ENCODE results near the gene CRB1.
"Not testable (repeated sequence)": the region's sequence is repeated elsewhere in the genome, so short reads cannot be mapped to it uniquely, and the experiment has no call there.

The CRB1 gene

DNA sequence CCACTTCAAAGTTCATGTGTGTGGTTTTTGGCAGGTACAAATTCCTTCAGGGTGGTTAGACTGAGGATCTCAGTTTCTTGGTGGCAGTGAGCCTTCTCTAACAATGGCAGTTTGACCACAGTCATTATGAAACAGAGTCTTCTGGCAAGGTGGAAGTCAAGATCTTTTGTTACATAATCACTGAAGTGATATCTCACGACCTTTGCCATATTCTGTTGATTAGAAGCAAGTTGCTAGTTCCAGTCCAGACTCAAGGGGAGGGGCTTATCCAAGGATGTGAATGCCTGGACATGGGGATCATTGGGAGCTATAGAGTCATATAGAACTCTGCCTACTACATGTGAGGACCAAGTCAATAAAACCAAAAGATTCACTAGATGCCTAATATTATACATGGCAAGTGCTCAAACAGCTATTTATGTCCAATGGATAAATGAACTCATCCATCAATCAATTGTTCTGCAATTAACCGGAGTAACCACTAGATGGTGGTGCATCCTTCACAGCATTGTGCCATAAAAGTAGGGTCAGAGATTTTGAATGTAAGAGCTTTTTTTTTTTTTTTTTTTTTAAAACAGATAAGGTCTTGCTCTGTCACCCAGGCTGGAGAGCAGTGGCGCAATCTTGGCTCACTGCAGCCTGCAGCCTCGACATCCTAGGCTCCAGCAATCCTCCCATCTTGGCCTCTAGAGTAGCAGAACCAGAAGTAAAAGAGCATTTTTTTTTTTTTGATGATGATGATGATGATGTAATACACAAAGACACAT, 131.9 kb downstream of the CRB1 start:
- peak in 1 of 2 donors; percentile 1 for DNase-seq (ENCODE audit: low read depth in 2 of 2)

DNA sequence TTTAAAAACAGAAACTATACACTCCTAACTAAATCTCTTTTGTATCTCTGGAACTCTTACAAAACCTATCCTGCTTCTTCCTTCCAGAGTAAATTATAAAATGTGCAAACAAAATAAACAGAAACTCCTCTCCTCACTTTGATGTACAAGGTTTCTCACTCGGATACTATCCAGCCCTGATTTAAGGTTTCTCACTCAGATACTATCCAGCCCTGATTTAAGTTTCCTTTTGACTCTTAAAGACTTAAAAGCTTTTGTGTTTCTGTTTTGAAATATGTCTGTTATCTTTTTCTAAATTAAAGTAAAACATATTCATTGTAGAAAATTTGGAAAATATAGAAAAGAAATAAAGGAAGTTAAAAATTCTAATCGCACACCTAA, 132.5 kb downstream of the CRB1 start:
- DNase-seq (ENCODE audit: low read depth in 2 of 2), result no peak

DNA sequence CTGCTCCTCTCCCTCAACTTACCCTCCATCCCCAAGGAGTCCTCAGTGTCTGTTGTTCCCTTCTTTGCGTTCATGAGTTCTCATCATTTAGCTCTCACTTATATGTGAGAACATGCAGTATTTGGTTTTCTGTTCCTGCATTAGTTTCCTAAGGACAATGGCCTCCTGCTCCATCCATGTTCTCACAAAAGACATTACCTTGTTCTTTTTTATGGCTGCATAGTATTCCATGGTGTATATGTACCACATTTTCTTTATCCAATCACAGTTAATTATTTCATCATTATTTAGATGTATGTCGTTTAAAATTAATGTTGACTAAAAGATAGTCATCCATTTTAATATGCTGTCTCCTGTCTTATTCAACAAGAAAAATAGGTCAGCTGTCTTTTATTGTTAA, 134.1 kb downstream of the CRB1 start:
- DNase-seq (ENCODE audit: low read depth in 2 of 2), result no peak

DNA sequence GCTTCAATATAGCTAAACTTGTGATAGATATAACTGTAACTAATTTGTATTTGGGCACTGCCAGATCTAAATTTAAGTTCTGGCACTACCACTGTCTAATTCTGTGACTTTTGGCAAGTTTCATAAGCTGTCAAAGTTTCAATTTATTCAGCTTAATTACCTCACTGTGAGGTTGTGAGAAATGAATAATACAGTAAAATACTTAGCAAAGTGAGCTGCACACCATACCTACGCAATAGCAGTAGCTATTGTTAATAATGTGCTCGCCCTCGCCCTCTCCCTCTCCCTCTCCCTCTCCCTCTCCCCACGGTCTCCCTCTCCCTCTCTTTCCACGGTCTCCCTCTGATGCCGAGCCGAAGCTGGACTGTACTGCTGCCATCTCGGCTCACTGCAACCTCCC, 136.7 kb downstream of the CRB1 start:
- DNase-seq (ENCODE audit: low read depth in 2 of 2), result not testable (repeated sequence)

DNA sequence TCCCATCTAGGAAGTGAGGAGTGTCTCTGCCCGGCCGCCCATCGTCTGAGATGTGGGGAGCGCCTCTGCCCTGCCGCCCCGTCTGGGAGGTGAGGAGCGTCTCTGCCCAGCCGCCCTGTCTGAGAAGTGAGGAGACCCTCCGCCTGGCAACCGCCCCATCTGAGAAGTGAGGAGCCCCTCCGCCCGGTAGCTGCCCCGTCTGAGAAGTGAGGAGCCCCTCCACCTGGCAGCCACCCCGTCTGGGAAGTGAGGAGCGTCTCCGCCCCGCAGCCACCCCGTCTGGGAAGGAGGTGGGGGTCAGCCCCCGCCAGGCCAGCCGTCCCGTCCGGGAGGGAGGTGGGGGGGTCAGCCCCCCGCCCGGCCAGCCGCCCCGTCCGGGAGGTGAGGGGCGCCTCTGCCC, 137.6 kb downstream of the CRB1 start:
- DNase-seq (ENCODE audit: low read depth in 2 of 2), result not testable (repeated sequence)

DNA sequence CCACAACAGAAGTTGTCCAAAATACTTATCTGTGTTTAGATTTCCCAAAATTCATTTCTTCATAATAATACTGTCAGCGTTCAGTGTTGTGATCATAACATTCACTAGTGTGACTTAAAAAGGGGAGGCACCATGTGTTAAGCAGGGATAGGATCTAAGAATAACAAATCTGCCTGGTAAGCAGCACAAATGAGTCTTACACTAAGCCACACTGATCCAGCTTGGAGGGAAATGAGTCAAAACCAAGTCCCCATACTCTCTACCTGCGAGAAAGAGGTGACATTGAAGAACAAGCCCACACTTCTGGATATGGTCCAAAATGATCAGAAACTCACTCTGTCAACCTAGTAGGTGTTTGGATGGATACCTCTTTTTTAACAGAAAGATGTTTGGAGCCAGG, 145.5 kb downstream of the CRB1 start:
- DNase-seq (ENCODE audit: low read depth in 2 of 2), result no peak

DNA sequence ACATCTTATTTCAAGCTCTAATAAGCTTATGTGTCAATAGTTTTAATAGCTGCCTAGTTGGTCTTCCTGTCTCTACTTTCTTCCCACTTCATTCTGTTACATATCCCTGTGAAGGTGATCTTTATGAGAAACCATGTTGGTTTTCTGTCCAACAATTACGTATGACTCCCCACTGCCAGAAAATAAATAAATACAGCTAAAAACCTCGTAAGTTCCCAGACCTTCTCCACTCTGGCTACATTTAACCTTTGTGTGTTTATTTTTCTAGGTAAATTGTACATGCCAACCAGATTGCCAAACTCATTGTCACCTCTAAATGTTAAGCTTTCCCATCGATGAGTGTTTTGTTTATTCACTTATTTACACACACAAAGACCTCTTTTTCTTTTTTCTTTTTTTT, 147.2 kb downstream of the CRB1 start:
- no peak for DNase-seq (ENCODE audit: low read depth in 2 of 2)

DNA sequence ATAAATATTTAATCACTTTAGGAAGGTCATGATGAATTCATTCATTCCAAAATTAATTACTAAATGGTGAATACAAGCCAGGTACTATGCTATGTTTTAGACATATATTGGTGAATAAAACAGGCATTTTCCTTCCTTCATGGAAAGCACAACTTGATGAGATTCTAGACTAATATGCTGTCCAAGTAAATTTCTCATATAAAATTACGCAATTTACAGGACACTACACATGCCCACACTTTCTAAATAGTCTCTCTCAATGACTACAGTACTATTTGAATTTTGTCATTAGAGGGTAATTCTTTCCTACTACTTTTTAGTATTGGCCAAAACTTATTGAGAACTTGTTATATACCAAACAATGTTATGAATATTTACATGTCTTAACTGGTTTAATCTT, 150.6 kb downstream of the CRB1 start:
- no peak for DNase-seq (ENCODE audit: low read depth in 2 of 2)

DNA sequence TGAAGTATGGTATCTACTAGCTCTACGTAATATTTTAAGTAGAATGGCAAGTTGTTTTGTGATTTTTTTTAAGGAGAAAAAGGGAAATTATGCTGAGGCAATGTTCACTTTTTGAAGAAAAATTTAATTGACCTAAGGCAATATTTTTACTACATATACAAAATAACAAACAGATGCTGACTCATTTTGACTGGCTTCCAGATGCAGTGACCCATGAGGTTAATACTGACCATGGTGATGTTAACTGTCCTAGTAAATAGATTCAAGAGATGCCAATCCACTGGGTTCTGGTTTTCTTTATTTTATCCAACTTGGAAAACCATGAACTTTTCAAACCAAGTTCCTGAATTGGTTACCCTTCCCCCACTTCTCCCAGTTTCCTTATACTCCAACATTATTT, 154.9 kb downstream of the CRB1 start:
- DNase-seq (ENCODE audit: low read depth in 2 of 2), result no peak

DNA sequence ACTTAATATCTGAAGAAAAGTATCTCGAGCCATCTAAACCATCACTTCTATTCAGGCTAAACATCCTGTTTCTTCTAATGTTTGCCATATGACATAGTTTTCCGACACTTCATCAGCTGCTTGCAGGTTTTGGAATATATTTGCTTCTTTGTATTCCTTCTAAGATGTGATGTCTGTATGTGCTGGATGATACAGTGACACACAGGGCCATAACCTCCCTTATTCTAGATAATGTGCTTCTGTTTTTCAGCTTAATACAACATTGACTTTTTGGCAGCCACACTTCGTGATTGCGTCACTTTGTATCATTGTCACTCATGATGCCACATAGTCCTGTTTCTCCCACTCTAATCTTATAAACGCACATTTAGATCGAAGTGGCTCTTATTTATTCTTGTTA, 156.3 kb downstream of the CRB1 start:
- no peak for DNase-seq (ENCODE audit: low read depth in 2 of 2)

DNA sequence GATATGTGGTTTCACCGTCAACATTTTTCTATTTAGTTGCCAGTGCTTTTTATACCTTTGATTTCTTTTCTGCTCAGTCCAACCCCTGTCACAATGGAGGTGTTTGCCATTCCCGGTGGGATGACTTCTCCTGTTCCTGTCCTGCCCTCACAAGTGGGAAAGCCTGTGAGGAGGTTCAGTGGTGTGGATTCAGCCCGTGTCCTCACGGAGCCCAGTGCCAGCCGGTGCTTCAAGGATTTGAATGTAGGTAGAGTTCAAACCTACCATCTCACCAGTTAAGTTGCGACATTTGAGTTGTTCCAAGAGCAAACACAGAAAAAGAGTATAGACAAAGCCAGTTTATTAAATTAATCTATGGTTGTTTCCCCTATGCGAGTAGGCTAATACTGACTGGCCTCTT, 161.3 kb downstream of the CRB1 start:
- no peak for DNase-seq (ENCODE audit: low read depth in 2 of 2)

DNA sequence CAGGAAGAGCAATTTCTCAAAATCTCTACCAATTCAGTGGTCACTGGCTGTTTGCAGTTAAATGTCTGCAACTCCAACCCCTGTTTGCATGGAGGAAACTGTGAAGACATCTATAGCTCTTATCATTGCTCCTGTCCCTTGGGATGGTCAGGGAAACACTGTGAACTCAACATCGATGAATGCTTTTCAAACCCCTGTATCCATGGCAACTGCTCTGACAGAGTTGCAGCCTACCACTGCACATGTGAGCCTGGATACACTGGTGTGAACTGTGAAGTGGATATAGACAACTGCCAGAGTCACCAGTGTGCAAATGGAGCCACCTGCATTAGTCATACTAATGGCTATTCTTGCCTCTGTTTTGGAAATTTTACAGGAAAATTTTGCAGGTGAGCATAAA, 167.2 kb downstream of the CRB1 start:
- DNase-seq (ENCODE audit: low read depth in 2 of 2), result no peak

DNA sequence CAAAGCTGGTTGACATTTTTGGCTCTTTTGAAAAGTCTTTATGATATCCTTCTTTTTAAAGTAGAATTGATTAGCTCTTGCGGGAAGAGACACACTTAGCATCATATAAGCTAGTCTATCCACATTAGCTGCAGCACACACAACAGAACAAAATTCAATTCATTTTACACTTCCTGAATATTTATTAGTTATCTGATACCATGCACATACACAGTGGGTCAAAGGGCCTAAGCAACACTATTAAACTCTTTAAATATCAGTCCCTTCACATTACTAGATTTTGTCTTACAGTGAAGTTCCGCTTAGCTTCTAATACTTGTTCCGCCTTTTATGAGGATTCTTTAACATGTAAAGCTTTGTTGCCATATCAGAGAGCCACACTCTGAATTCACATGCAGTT, 169.5 kb downstream of the CRB1 start:
- DNase-seq (ENCODE audit: low read depth in 2 of 2), result no peak

DNA sequence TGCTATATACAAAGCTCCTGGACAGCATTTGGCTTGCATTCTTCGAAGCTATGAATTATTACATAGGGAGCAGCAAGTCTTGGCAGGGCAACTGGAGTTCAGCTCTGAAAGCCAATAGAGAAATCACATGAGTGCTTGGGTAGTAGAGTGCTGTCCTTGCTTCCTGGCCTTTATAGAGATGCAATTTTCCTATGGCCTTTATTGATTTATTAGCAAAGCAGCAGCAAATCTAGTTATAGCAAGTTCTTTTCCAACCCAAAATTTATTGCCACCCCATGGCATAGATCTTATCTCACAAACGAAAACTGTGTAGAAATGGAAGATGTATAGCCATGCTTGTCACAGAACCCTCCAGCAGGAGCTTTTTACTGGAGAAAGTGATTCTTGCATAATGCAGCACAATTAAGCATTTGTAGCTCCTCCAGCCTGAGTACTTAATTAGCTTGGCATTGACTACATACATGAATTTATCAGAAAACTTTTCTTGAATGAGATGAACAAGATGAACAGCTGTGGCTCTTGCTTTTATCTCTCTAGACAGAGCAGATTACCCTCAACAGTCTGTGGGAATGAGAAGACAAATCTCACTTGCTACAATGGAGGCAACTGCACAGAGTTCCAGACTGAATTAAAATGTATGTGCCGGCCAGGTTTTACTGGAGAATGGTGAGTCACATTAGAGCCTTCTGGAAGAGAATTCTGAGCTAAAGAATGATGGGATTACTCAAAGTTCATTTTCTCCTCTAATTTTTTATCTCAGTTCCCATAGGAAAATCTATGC, 170.1 kb downstream of the CRB1 start:
- DNase-seq (ENCODE audit: low read depth in 2 of 2), result no peak

DNA sequence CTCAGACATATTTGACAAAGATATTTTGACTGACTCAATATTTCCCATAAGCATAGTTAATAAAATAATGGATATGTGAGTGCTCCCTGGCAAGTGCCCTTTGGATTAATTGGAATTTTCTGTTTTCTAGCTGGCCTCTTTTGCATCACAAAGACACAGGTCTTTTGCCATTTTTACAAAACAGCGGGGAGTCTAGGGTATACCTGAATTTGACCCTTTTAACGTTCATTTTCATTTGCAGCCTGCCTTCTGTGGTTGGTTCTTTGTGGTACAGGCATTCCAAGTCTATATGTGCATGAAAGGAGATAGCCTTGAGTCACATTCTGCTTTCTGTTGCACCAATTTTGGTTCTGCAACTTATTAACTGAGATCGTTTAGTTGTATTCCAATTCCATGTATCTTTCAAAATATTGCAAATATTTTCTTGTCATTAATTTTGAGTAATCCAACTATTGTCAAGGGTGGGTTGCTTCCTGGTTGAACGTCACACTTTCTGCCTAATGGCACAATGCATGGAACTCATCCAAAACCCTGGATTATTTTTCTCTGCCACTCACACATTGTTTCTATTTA, 171.7 kb downstream of the CRB1 start:
- no peak for DNase-seq (ENCODE audit: low read depth in 2 of 2)

DNA sequence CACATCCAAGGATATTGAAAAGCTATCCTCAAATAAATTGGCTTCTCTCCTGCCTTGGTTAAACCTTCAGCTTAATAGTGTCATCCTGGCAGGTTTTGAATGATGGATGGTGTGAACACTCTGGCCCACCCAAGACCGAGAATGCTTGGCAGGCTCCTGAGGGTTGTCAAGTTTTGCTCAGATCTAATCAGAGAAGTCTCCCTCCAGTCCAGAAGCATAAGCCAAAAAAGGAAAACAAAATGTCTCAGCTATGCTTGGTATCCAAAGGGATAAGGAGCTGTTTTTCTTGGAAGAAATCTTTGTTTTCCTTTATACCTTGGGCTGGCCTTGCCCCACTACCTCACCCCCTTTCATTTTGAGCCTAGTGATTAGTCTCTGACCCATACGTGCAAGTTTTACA, 172.7 kb downstream of the CRB1 start:
- no peak for DNase-seq (ENCODE audit: low read depth in 2 of 2)

DNA sequence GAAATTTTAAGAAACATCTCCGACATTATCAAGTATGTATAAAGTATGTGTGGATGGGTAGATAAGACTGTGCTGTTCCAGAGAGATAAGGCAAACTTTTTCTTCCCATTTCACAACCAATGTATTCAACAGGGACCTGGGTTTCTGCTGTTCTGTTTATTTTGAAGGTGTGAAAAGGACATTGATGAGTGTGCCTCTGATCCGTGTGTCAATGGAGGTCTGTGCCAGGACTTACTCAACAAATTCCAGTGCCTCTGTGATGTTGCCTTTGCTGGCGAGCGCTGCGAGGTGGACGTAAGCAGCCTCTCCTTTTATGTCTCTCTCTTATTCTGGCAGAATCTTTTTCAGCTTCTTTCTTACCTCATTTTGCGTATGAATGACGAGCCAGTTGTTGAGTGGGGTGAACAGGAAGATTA, 174.0 kb downstream of the CRB1 start:
- DNase-seq (ENCODE audit: low read depth in 2 of 2), result no peak

DNA sequence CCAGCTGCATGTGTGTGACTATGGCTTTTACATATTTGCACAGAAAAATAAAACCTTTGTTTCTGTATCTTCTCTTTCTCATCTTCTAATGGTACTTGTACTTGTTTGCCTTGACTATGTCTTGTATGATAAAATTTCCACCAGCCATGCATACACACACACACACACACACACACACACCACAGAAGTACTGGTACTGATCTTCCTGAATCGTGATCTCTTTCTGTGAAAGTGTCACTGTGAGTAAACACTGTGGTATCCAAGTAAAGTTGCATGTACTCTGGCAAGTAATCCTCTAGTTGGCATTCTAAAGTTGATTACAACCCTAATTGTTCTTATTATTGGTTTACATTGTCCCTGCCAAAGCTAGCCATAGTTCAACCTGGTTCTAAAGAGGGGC, 176.7 kb downstream of the CRB1 start:
- no peak for DNase-seq (ENCODE audit: low read depth in 2 of 2)

DNA sequence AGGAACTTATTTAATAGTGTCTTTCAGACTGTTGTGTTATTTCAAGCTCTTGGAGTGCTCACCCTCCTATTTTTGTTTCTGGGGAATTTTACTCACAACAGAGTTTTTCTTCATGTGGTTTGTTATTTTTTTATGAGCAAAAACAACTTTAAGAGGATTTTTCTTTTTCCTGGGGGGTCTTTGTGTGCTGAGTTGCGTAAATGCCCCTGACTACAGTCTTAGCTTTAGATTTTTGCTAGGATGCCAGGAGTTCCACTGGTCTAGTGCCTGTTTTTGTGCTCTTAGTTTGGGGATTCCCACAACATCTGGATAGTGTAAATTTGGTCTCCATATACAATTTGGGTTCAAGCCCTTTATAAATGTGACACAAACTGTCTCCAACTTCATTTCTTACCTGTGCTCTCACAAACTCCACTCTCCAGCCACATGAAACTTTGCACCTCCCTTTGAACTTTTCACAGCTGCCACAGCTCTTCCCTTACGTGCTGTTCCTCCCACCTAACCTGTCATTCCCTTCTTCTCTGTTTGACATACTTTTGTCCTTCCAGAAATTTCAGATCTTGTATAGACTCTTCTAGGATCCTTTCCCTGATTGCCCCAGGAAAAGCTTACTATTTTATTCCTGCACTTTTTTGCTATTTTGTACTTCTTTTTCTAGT, 180.2 kb downstream of the CRB1 start:
- DNase-seq (ENCODE audit: low read depth in 2 of 2), result no peak

DNA sequence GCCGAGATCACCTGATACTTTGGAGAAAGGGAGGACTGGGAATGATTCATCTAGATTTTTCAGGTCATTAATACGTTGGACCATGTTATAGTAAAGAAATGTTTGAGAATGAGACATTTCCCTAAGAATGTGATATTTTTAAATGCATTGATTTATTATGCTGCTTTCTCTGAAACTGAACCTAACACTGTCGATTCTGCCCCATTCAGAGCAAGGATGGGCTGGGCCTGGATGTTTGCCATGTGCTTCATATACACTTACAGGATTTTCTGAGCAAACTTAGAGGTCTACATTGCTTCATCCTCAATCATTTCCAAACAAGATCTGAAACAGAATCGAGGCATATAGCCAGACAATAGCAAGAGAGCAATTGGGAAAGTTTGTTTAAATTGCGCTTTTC, 183.3 kb downstream of the CRB1 start:
- DNase-seq (ENCODE audit: low read depth in 2 of 2), result no peak

DNA sequence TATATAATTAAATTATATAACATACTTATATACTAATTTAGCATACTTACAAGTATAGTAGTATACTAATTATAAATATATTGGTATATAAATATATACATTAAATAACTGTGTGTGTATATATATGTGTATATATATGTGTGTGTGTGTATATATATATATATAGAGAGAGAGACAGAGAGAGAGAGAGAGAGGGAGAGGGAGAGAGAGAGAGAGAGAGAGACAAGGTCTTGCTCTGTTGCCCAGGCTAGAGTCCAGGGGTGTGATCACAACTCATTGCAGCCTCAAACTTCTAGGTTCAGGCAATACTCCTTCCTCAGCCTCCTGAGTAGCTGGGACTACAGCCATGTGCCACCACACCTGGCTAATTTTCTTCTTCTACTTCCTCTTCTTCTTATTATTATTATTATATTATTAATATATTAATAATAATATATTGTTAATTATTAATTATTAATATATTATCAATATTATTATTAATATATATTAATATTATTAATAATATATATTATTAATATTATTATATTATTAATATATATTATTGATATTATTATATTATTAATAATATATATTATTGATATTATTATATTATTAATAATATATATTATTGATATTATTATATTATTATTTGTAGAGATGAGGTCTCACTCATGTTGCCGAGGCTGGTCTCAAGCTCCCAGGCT, 185.5 kb downstream of the CRB1 start:
- DNase-seq (ENCODE audit: low read depth in 2 of 2), result no peak

DNA sequence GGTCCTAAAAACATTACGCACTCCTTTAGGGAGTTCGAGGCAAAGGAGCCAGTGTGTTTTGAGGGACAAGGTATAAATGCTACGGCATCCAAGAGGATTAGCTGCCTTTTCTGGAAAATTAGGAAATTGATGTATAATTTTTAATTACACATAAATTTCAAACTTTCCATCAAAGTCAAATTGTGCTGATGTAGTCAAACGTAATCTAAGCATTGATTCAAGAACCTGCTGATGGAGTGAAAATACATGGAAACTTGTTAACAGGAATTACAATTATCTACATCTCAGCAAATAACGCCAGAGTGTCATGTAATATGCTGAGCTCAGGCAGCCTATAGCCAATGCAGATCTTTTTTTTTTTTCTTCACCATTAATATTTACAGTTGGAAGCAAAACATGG, 194.5 kb downstream of the CRB1 start:
- no peak for DNase-seq (ENCODE audit: low read depth in 2 of 2)

All from activated CD4-positive, alpha-beta T cell treated with anti-CD3 and anti-CD28 coated beads for 24 hours (primary cell).